Stimulated activated CD8-positive, alpha-beta memory T cell treated with anti-CD3 and anti-CD28 coated beads, Interleukin-2, amount 100 ng/mL, for 1 hour (primary cell): Measurements from ENCODE around the gene RASGRP3.

Experiments
- DNase-seq, 2 donors: peaks; one replicate each; pipeline ENCODE4 v3.0.0-alpha.2; 2020; ENCODE audit warnings: low read depth in 2 of 2

The RASGRP3 gene

DNA sequence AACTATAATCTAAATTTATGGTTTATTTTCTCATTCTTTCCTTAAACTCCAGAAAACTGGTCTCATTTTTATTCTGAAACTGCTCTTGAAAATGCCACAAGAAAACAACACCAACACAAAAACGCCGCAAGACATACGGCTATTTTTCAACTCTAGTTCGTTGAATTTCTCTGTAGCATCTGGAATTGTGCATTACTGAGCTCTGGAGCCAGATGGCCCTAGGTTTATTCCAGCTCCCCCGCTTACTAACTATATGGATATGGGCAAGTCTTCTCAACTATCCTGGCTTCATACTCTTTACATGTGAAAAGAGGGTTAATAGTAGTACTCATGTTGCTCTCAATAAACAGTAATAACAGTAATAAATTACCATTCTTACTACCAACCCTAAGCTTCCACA lies 102.8 kb downstream of the RASGRP3 start:
- DNase-seq, result no peak

DNA sequence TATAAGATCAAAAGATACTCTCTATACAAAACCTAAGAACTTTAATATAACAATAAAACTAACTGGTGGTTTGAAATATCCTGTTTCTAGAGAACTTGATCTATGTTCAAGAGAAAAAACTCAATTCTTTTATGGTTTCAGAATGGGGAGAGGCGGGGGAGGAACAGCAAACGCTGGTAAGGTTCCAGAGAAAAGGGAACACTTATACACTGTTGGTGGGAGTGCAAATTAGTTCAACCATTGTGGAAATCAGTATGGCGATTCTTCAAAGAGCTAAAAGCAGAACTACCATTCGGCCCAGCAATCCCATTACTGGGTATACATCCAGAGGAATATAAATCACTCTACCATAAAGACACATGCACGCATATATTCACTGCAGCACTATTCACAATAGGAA lies 105.4 kb downstream of the RASGRP3 start:
- no peak for DNase-seq

DNA sequence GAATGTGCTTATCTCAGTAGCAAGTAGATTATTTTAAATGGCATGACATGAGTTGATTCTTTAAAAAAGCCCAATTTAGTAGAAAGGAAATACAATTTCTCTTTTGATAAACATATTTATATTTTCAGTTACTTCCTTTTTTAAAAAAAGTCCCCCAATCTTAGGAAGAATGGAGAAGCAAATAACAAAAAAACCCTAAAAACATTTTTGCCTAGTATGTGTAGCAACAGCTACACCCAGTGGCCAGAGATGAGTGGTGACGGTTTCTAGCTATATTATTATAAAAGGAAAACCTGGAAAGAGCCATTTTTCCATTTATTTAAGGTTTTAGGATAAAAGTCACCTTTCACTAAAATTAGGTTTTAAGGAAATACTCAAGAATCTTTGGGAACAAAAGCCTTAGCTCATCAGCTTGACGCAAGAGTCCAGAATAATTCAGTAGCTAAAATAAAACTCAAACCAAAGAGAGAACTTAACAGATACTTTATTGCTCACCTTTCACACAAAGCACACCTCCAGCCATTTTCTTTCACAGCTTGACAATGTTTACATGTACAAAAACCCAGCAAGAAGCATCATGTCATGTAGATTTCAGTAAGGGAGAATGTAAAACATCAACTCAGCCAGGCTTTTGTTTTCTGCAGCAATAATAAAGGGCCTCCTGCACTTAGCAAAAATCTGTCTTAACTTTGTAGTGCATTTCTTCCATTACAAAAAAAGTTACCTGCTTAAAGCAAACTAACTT lies 106.9 kb downstream of the RASGRP3 start:
- no peak for DNase-seq

DNA sequence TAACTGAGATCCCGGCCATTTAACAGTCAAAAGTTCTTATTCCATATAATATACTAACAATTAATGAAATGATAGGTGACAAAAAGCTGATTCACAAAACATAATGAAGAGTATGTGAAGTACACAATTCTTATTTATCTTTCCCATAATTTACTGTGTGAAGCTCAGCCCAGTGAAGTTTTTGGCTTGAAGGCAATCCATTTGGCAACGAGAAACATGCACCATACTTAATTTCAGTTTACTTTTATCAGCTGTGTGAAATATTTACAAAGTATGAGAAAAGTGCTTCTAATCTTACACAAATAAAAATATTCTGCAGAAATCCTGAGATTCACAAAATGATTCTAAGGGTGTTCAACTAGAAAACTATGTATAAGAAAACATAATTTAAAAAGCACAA lies 110.3 kb downstream of the RASGRP3 start:
- no peak for DNase-seq

DNA sequence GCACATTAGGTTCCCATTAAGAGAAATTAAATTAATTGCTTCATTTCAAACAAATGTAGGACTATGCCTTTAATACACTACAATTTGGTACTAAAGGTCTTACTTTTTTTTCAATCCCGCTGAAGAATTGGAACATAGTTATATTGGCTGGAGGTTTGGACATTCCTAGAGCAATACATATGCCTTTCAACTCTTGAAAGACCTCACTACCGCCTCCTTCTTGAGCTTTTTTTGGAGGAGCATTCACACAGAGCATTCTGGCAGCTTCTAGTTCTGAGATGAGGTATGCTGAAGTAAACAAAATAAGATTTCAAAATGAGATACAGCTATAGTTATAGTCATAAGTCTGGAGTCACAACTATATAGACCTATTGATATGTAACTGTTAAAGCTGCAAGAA lies 111.8 kb downstream of the RASGRP3 start:
- DNase-seq, result no peak

DNA sequence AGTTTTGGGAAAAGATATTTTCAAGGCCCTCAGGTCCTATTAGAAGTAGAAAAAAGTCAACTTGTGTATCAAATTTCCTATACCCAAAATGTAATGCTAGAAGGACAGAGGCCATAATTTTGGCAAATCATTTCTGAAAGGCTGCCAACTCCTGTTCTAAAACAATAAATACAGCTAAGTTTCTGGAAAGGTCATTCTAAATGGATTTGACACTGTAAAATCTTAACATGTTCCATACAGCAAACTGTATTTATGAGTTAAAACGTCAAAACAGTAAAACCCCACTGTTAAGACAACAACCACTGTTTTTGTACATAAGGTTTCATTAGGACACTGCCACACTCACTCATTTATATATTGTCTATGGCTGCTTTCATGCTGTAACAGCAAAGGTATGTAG lies 113.0 kb downstream of the RASGRP3 start:
- no peak for DNase-seq

DNA sequence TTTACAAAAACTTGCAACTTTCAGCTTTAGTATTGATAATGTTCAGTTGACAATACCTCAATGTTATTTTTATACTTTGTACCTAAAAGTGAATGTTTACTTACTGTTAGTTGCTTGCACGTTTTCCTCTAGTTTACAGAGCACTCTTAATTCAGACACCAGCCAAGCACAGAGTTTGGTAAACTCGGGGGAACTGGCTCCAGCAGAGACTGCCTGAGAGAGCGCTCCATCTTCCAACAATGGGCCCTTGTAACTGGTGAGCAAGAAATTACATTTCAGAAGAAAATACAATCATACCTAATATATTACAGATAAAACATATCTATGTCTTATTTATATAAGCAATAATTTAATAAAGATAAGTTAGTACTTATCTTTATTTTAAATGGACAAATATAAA lies 118.9 kb downstream of the RASGRP3 start:
- no peak for DNase-seq

DNA sequence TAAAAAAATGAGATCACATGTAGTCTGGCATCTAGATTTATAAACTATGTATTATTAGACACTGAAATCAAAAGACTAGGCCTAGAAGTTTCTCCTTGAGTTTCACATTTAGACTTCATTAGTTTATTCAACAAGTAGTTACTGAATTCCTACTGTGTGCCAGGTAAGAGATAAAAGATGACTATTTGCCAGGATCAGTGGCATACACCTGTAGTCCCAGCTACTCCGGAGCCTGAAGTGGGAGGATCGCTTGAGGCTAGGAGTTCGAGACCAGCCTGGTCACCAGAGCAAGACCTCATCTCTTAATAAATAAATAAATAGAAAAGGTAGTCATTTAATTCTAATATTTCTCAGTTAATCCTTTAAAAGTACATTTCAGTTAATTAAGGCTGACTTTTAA lies 120.6 kb downstream of the RASGRP3 start:
- no peak for DNase-seq

DNA sequence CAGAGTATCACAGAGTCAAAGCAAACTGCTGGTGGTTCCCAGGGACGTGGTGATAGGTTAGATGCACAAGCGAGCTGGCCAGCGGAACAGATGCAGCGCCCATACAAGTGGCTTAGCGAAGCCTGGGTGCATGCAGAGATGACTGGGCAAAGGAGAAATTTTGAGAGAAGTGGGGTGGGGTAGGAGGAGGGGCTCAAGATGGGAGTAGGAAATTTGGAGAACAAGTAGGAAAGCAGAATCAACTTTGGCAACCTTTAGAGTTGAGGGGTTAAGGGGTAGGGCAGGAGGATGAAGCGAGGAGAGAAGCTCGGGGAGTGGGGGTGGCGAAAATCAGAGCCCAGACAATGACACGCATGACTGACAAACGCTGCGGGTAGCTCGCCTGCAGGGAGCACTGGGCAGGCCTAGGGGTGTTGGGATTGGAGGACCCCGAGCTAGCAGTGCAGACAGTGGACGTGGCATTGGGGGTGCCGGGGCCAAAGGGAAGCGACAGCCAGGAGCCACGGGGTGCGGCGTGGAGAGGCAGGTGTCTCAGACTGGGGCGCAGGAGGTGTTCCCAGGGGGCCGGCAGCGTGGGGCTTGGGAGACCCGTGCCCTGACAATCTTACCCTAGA lies 122.2 kb downstream of the RASGRP3 start:
- DNase-seq, result peak in 1 of 2 donors; percentile 1

DNA sequence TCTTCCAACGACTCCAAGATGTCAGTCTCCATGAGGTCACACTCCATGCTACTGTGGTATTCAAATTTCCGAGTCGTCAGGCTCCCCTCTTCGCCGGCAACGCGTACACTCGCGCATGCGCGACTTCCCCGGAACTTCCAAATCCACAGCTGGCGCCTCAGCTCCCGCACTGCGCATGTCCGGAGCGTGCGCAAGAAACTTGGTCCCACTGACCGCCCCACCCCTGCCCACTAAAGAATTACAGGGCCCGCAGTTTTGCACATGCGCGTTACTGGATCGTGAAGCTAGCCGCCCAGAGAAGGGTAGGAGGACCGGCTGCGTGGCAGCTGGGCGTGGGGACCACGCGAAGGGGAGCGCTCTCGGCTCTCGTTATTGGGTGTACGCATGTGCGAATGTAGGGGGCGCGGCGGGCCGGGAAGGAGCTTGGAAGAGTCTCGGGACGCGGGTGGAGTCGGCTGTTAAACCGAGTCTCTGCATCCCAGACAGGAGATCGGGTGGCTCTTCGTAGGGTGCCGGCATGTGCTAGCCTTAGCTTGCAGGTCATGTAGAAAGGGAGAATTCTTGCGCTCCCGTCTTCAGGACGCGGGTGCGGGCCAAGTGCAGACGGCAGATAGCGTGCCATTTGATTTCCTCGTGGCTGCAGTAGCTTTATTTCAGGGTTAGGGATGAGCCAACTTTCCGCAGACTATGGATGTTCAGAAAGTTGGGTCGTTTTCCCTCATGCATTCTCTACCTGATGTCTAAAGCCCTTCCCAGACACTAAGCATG lies 122.9 kb downstream of the RASGRP3 start, which contains the start of gene FAM98A:
Gene FAM98A (minus strand): TSS at position 125 of the 768 bp plus-strand sequence. CDS start 78 bp downstream, at position 47.
- DNase-seq, result peak; percentile 98 to 99

DNA sequence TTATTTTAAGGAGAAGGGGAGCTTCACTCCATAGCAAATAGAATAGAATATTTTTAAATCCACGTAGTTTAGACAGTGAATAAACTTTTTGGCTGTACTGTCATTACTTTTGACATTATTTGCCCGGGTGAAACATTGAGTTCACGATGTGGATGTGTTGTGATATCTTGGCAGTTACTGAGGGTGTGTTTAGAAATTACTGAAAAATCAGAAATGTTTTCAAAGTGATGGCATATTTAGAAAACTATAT lies 123.4 kb downstream of the RASGRP3 start:
- no peak for DNase-seq

DNA sequence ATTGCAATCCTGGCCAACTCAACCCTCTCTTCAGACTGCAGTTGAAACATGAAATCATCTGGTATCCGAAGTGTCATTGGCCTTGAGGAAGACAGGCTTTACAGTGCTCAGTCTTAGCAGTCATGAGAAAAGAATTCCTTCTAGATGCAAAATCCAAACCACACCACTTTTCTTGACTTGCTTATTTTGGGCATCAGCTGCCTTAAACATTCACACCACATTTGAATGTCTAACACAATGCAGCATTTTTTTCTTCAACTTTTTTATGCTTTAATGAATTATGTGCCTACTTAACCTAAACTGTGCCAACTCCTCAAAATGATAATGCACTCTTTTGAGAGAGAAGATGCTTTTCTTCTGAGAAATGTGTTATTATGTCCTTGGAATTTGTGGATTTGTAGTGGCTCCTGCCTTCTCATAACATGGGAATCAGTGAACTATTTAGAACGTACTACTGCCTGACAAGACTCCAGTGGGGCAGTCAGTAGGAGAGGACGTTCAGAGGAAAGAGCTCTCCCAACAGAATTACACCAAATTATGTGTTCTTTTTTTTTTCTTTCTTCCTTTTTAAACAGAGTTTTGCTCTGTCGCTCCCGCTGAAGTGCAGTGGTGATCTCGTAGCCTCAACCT lies 125.9 kb downstream of the RASGRP3 start:
- DNase-seq, result no peak

DNA sequence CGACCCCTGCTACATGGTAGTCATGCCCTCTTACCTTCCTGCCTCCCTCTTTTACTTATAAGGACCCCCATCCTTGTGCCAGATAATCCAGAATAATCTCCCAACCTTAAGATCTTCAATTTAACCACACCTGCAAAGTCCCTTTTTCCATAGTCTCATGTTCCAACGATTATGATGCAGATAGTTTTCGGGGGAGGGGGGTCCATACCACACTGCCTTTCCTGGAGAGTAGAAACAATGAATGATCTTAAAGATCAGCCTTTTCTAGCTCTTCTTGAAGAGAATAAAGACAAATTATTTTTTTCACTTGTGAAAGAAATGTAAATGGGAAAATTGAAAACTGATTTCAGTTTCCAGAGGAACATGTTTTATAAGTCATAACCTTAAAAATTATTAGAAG lies 127.0 kb downstream of the RASGRP3 start:
- DNase-seq, result no peak

DNA sequence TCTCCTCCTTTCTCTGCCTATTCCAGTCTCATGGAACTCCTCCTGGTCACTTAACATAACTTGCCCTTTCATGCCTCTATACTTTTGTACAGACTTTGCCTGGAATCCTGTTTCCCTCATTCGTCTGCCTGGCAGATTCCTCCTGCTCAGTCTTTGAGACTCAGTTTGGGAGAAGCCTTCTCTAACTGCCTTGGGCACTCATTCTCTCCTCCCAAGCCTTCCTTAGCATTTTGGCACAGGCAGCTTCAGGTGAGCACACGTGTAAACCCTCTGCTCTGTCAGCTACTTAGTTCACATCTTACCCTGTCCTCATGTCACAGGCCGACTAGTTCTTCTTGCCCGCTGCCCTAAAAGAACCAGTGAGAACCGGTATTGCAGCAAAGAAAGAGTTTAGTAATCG lies 128.6 kb downstream of the RASGRP3 start:
- no peak for DNase-seq

DNA sequence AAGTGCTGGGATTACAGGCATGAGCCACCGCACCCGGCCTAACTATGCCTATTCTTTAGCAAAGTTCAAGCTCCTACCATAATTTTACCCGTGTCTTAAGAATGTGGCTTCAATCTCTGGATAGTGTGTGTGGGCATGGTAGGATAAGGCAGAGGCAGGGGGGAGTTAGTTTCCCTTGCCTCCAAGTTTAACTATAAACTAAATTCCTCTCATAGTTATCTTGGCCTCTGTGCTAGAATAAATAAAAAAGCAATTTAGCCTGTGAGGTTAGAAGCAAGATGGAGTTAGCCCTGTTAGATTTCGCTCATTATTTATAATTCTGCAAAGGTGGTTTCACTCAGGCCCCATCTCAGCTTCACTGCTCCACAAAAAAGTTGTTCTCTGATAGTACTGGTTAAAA lies 129.7 kb downstream of the RASGRP3 start:
- DNase-seq, result no peak

DNA sequence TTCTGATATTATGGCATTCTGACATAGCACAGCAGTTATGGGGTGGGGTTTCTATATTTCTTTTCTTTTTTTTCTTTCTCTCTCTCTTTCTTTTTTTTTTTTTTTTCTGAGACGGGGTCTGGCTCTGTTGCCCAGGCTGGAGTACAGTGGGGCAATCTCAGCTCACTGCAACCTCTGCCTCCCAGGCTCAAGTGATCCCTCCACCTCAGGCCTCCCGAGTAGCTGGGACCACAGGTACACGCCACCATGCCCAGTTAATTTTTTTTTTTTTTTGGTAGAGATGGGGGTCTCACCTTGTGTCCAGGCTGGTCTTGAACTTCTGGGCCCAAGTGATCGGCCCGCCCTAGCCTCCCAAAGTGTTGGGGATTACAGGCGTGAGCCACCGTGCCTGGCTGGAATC lies 130.2 kb downstream of the RASGRP3 start:
- no peak for DNase-seq

DNA sequence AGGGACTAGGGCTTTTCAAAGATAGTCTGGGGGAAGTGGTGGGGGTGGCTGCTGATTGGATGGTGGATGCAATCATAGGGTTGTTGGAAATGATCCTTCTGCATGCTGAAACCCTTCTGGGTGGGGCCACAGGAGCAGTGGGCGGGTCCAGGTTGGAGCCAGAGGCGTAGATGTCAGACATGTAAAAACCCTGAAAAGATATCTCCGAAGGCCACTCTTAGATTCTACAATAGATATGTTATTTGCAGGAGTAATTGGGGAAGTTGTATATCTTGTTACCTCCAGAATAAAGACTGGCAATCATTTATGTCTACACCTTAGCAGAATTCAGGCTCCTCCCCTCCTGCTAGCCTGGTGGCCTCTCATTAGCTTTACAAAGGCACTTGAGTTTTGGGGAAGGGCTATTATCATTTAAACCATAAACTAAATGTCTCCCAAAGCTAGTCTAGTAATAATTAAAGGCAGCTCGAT lies 130.8 kb downstream of the RASGRP3 start:
- no peak for DNase-seq

DNA sequence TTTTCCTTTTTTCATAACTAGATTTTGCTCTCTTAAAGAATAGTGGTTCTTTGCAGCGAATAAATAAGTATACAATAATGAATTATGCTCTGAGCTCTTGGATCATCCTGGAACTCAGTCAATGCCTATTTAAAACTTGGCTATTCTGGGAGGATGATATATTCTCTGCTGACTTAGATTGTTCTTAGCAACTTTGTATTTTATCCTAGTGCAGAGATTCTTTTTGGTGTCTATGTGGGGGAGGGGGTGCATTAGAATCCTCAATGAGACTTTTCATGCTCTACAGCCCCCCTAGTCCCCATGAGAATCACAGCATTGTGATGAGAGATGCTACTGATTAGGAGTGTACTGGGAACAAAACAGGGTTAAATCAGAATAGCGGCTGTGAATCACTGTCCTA lies 131.5 kb downstream of the RASGRP3 start:
- DNase-seq, result no peak

DNA sequence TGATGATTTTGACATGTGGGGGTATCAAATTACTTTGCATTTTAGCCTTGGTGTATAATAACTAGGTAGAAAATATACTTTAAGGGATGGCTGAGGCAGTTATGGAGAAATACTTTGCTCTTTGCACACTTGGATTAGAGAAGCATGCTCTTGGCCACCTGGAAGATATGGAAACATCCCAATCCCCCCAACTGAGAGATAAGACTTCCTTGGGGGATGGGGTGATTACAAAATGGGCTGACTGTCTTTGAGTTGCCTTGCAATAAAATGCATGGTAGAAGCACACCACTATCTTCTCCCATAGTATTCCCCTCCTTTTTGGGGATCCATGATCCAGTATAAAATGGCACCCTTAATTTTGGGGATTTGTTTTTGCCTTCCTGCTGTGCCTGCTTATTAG lies 137.7 kb downstream of the RASGRP3 start:
- no peak for DNase-seq
